ENCODE results near the gene IGFN1. TPM values are rescaled to one million over a fixed set of nuclear protein-coding genes. Genes with fewer than 3 reads are reported as not detected.

Gene IGFN1
- total RNA-seq, 1 donor from 2014 or later = 3.6 TPM

- DNase-seq = no peak
These were observed 26.9 kb upstream of the IGFN1 start for GRCh38 chr1:201163707-201164106.

DNA sequence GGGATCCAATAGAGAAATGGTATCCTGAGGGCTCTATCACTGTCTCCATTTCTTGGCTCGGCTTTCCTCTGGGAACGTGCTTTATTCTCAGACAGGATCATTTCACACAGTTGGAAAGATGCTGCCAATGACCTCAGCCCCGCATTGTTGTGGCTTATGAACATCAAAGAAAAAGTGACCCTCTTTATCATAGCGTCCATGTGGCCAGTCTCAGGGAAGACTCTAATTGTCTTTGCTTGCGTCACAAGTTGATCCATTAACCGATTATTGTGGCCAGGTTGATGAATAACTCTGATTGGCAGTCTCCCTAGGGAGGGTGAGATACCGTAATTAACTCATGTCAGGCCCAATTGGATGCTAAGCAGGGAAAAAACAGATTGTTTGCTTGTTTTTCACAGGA is 26.0 kb upstream of the IGFN1 start:
- DNase-seq = no peak

DNA sequence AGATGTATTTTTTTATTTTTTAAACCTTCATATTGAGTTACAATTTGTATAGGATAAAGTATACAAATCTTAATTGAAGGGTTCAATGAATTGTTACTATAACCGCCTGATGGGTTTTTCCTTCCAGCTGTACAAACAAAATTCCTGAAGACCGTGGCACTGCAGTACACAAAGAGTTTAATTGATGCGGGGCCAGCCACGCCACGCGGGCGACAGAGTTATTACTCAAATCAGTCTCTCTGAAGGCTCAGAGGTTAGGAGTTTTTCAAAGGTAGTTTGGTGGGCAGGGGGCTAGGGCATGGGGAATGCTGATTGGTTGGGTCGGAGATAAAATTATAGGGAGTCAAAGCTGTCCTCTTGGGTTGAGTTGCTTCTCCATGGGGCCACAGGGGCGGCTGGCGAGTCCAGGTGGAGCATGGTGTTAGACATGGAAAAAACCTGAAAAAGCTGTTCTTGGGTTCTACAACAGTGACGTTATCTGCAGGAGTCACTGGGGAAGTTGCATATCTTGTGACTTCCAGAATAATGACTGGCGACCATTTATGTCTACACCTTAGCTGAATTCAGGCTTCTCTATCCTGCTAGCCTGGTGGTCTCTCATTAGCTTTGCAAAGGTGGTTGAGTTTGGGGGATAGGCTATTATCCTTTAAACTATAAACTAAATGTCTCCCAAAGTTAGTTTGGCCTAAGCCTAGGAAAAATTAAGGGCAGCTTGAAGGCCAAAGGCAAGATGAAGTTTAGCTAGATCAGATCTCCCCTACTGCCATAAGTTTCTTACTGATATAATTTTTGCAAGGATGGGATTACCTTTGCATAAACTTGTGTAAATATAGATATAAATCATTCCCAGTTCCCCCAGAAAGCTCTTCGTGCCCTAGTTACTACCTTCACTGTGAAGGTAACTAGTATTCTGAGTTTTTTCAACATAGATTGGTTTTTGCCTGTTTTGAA is 23.3 kb upstream of the IGFN1 start:
- no peak for DNase-seq

- no peak for DNase-seq
These were observed 21.4 kb upstream of the IGFN1 start for GRCh38 chr1:201169203-201169602.

DNA sequence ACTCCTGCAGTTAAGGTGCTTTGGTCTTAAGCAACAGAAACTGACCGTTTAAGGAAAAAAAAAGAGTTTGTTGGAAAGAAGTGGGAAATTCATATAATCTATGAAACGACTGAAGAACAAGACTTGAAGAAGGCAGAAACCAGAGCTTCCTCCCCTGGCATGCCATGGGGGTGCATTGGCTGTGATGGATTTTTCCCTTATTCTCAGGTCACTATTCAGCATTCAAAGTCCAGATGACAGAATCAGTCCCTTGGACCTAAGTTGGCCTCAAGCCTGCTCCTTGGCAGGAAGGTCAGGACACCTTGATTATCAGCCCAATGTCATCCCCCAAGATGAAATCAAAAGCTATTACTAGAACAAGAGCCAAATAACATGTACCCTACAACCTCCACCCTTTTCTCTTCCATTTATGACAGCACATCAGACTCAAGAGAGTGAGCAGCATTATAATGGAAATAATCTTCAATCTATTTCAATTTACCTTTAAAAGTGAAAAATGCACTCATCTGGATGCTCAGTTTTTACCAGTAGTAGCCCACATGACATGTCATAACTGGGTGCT is 20.6 kb upstream of the IGFN1 start:
- no peak for DNase-seq

DNA sequence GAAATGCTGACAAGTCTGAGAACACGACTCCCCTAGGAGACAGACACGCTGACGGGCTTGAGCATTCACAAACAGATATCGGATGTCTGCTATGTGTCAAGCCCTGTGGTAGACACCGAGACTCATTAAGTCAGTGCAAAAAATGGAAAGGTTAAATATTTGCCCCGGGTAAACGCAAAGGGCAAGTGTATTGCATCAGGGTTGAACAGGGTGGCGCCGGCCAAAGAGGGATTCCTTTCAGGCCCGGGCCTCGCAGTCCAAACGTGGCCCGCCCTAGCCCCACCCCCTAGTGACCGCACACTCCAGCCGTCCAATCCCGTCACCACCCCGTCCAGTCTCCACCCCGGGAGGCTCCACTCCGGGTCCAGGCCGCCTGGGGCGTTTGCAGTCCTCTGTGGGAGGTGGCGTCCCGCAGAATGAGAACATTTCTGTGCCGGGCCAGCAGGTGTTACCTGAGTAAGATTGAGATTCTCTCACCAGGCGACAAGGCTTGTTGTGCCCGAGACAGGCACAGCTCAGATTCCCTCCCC is 20.0 kb upstream of the IGFN1 start:
- peak; percentile 77 for DNase-seq

- DNase-seq = peak; percentile 52
These were observed 19.3 kb upstream of the IGFN1 start for GRCh38 chr1:201171063-201172036.

- DNase-seq = no peak
These were observed 18.3 kb upstream of the IGFN1 start for GRCh38 chr1:201172326-201172725.

GRCh38 chr1:201172999-201173610 is 17.5 kb upstream of the IGFN1 start:
- no peak for DNase-seq

GRCh38 chr1:201173736-201174135 is 16.9 kb upstream of the IGFN1 start:
- DNase-seq = no peak

DNA sequence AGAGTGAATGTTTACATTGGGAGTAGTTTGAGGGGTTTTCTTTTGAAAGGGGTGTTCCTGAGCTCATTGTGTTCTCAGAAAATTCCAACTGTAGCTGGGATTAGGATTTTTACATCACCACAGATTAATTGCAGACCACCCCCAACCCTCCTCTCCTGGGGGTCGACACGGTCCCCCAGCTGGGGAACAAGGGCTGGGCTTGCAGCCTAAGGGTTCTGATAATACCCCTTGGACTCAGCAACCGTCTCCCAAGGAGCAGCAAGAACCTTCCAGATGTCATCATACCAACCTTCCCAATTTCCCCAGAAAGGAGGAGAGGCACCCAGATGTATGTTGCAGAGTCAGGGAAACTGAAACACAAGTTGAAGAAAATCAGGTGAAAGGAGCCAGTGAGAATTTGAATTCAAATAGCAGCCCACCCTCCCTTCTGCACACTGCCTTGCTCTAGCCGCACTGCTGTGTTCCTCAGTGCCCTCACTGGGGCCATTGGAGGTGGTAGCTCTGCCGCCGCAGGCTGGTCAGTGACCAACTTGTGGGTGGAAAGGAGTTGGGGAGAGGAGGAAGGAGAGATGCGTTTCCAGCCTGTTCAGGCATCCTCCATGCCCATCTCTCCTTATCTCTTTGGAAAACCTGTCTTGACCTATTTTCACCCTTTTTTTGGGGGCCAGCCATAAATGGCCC is 14.7 kb upstream of the IGFN1 start:
- no peak for DNase-seq

- no peak for DNase-seq
These were observed 13.7 kb upstream of the IGFN1 start for GRCh38 chr1:201176940-201177339.

DNA sequence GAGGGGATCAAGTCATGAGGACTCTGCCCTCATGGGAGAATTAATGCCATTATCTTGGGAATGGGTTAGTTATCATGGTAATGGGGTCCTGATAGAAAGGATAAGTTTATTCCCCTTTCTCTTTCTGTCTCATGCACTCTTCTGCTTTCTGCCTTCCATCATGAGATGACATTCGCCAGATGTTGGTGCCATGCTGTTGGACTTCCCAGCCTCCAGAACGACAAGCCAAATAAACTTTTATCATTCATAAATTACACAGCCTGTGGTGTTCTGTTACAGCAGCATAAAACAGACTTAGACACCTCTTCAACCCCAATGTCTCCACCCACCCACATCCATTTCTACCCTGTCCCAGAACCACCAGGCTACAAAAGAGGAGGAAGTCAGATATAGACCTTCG is 11.9 kb upstream of the IGFN1 start:
- DNase-seq = no peak

- no peak for DNase-seq
These were observed 10.5 kb upstream of the IGFN1 start for GRCh38 chr1:201180141-201180540.

DNA sequence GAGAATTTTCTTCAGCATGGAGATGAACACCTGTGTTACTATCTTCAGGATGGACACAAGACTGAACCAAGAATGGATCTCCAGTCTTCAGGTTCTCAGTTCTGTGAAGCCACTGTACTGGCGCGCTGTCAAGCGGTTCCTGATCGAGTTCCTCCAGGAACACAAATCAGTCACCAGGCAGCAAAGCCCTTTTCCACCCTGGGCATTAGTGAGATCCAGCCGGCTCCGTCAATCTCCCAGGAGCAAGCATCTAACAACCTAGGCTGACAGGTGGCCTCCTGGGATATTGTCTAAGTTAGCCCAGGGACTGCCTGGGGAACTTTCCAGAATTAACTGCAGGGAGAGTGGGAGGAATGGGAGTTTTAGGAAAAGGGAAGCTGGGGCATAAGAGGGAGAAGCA is 9.7 kb upstream of the IGFN1 start:
- no peak for DNase-seq

GRCh38 chr1:201181323-201181722 is 9.3 kb upstream of the IGFN1 start:
- DNase-seq = no peak

DNA sequence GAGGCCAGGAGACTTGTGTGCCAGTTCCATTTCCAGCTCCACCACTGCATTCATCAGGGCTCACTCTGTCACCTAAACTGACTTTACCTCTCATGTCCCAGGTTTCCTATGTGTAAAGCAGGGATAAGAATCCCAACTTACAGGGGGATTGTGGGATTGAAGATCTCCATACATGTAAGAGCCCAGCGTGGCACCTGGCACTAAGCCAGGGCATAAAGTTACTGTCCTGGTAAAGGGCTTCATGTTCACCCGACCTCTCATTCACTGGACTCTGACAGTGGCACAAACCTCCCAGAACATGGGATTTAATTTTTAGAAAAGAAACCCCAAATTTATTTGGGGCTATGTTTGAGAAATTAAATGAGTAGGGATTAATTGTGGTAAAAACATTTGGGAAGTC is 8.9 kb upstream of the IGFN1 start:
- DNase-seq = no peak

DNA sequence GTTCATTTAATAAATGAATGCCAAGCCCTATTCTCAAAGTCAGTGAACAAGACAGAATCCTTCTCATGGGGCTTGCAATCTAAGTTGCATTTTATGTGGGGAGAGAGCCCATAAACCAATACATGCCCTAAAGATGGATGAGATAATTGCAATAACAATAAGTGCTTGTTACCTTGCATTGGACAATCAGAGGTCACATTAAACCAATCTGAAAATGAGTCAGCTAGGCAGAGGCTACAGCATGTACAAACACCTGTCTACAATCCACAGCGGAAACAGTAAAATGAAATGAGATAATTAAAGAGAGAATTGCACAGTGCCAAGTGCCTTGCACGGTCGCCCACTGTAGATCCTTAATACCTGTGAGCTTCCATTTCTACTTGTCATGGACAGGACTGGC is 7.4 kb upstream of the IGFN1 start:
- DNase-seq = no peak

- no peak for DNase-seq
These were observed 6.9 kb upstream of the IGFN1 start for GRCh38 chr1:201183753-201184152.

GRCh38 chr1:201184307-201185122 is 6.1 kb upstream of the IGFN1 start:
- peak; percentile 89 for DNase-seq

GRCh38 chr1:201185123-201185453 is 5.5 kb upstream of the IGFN1 start:
- no peak for DNase-seq
